K562 (cell line): ENCODE data around the gene CREB3L1.

Experiments
- POLR2A ChIP-seq: fragments of 450-650 bp; conservative IDR thresholded peaks from 2 replicates; pipeline ENCODE4 v1.6.1; 2016
- STAT5A ChIP-seq: IDR thresholded peaks from 2 replicates; pipeline ENCODE4 v1.6.1; 2012; ENCODE audit warnings: low read length, inconsistent platforms, borderline replicate concordance
- ZNF609 ChIP-seq: sonication (generic); formaldehyde crosslinking; IDR thresholded peaks from 2 replicates; pipeline ENCODE4 v1.8.1; 2023; ENCODE audit warnings: missing genetic modification reagents, mild to moderate bottlenecking, borderline replicate concordance

- no peak; the same call in 1 of the 2 replicates for TF ChIP-seq STAT5A
- TF ChIP-seq ZNF609 (CRISPR knock-in tag) = no peak
- no peak for TF ChIP-seq POLR2A
These were observed 27.3 kb upstream of the CREB3L1 start for GRCh38 chr11:46249938-46250744.
